ENCODE data around the gene SEC24B. TPM values are rescaled to one million over a fixed set of nuclear protein-coding genes. Genes with fewer than 3 reads are reported as not detected.

Gene SEC24B
- total RNA-seq, 1 experiment from 2014 or later = 21.7 TPM

DNA sequence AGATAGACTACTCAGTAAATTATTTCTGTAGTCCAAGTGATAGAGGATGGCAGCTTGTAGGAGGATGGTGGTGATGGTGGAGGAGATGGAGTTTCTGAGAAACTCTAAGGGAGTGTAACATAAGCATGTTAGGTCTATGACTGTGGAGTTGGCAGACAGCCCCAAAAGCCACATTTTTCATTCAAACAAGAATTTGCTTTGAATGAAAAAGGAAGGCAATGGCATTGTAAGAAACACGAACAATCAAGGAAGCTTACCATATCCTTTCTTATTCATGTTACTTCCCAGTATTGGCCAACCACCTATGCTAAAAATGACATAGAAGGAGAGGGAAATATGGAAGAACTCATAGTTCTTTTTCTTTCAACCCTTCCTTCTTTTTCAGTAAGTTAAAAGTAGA, 18.7 kb upstream of the SEC24B start:
- no peak overlapping the region for H3K4me3 ChIP-seq (ENCODE audit: insufficient read depth, low read depth, low read length)
- H3K36me3 ChIP-seq (replicated peaks; ENCODE audit: control insufficient read depth, insufficient read depth, low read length) = no peaks in the 10 kb centered on the region
- DNase-seq = no peak
- H3K27me3 ChIP-seq (ENCODE audit: control insufficient read depth, insufficient read depth, low read length) = no peaks in the 10 kb centered on the region

DNA sequence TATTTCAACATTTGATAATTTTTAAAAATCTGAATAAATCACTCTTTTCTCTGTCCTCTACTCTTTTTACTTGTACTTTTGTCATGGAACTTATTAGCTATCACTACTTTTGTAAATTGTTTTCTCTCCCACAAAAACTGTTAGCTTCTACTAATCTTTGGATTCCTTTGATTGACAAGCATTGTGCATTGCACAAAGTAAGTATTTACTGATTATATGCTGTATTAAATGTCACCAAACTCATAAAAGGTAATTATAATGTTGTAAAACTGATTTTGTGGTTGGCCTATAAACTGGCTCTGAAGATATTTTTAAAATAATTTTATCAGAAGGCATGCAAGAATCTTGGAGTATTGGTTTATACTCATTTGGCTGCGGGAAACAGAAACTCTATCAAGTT, 15.0 kb upstream of the SEC24B start:
- DNase-seq = no peak
- Histone ChIP-seq H3K36me3 (replicated peaks; ENCODE audit: control insufficient read depth, insufficient read depth, low read length) (no peaks in the 10 kb centered on the region), H3K4me3 (ENCODE audit: insufficient read depth, low read depth, low read length) (no peak overlapping the region), H3K27me3 (ENCODE audit: control insufficient read depth, insufficient read depth, low read length) (no peaks in the 10 kb centered on the region)

DNA sequence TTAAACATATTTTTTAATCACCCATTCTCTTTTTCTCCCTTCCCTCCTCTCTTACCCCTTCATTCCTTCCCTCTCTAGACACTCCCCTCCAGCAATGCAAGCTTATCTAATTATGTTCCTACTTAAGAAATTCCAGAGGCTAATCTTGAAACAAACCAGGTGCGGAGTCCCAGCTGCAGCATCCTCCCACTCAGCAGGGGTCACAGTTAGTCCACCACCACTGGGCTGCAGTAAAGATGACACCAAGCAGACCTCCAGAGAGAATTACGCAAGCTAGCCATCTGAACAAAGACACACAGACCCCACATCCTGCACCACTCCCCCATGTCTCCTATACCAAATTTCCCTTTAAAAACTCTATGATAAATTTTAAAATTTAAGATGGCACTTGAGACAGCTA, 13.9 kb upstream of the SEC24B start:
- Histone ChIP-seq H3K36me3 (replicated peaks; ENCODE audit: control insufficient read depth, insufficient read depth, low read length) (no peaks in the 10 kb centered on the region), H3K27me3 (ENCODE audit: control insufficient read depth, insufficient read depth, low read length) (no peaks in the 10 kb centered on the region), H3K4me3 (ENCODE audit: insufficient read depth, low read depth, low read length) (no peak overlapping the region)
- peak; percentile 43 for DNase-seq

DNA sequence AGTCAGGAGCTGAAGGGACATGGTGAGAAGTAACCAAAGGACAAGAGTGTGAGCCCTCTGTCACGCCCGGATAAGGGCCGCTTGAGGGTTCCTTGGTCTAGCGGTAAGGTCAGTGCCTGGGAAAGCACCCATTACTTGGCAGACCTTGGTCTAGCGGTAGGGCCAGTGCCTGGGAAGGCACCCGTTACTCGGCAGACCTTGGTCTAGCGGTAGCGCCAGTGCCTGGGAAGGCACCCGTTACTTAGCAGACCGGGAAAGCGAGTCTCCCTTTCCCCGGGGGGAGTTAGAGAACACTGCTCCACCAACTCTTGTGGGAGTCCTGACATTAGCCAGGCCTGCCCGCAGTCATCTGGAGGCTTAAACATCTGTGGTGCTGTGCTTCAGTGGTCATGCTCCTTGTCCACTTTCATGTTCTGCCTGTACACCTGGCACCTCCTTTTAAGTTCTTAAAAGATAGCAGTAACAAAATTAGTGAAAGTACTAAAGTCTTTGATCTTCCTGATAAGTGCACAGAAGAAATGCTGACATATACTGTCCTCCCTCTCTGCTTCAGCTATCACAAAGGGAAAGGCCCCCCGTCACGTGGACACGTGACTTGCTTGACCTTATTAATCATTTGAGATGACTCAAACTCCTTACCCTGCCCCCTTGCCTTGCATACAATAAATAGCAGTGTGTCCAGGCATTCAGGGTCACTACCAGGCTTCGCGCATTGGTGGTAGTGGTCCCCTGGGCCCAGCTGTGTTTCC, 9.3 kb upstream of the SEC24B start:
- Histone ChIP-seq H3K4me3 (ENCODE audit: insufficient read depth, low read depth, low read length) (no peak overlapping the region), H3K27me3 (ENCODE audit: control insufficient read depth, insufficient read depth, low read length) (no peaks in the 10 kb centered on the region), H3K36me3 (replicated peaks; ENCODE audit: control insufficient read depth, insufficient read depth, low read length) (no peaks in the 10 kb centered on the region)
- no peak for DNase-seq

DNA sequence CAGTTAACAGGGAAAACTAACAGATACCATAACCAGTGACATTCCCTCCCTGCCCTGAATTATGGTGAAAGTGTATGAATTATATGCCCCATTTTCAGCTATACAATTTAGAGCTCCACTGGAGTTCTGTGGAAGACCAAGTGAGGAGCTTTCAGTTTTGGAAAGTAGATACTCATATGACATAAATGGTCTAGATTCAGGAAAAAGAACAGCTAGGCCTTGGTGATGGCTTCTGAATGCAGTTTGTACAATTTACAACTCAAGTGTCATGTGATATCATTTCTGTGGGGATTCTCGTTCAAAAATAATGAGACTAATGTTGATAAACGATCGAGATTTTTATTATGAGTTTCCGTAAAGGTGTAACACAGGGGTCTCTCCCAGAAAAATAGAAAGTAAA, 8.2 kb upstream of the SEC24B start:
- H3K27me3 ChIP-seq (ENCODE audit: control insufficient read depth, insufficient read depth, low read length) = no peaks in the 10 kb centered on the region
- DNase-seq = no peak
- no peaks in the 10 kb centered on the region for H3K36me3 ChIP-seq (replicated peaks; ENCODE audit: control insufficient read depth, insufficient read depth, low read length)

DNA sequence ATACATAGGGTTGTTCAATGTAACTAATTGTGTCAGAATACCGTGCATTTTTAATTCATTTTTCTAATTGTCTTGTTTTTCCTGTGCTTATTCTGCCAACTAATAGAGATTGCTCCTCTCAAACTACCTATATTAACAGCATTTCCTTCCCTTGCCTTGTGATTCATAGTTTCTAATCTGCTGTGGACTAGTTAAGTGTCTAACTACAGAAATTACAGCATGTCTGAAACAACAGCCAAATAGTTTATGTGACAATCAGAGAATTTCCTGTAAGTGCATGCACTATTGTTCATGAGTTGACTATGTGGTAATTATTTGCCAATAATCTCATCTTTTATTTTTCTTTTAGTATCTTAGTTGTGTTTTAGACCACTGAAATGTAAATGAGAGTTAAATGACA, 4.1 kb upstream of the SEC24B start:
- H3K27me3 ChIP-seq (ENCODE audit: control insufficient read depth, insufficient read depth, low read length) = no peaks in the 10 kb centered on the region
- H3K4me3 ChIP-seq (ENCODE audit: insufficient read depth, low read depth, low read length) = no peak overlapping the region
- H3K36me3 ChIP-seq (replicated peaks; ENCODE audit: control insufficient read depth, insufficient read depth, low read length) = no peaks in the 10 kb centered on the region
- DNase-seq = no peak

More for the DNA sequence above, 8.2 kb upstream of the SEC24B start:
- H3K4me3 ChIP-seq (ENCODE audit: insufficient read depth, low read depth, low read length) = no peak overlapping the region

DNA sequence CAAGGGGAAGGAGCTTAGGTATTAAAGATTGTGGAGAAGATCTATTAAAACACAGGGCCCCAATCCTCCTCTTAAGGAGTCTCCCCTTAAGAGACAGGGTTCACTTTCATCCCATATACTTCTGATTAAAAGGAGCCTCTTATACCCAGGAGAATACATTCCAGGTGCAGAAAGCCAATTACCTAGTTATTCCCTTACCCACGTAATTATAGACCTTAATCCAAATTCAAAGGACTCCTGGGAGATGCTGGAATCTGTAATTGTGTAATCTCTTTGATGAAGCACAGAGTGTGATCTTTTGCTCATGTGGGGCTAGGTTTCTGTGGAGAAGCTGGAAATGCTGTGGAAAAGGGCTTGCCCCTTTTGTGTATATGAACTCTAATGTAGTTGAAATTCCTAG, 1.4 kb upstream of the SEC24B start:
- no peak overlapping the region for H3K4me3 ChIP-seq (ENCODE audit: insufficient read depth, low read depth, low read length)
- no peaks in the 10 kb centered on the region for H3K27me3 ChIP-seq (ENCODE audit: control insufficient read depth, insufficient read depth, low read length)
- H3K36me3 ChIP-seq (replicated peaks; ENCODE audit: control insufficient read depth, insufficient read depth, low read length) = no peaks in the 10 kb centered on the region
- DNase-seq = no peak

DNA sequence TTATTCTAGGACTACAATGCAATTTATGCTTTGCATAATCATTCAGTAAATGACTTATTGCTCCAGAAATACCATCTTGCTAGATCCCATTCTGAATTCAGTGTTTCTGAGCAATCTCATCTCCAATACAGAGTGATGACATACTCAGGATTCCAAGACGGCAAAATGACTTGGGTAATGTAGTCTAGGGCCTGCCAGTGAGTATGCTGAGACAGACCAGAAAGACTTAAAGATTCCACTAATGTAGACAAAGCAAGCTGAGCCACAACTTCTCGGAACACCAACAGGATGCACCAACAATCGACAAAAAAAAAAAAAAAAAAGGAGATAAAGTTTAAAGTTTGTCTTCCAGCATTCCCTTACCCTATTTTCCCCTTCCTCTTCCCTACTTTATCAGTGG, 919 bp upstream of the SEC24B start:
- no peaks in the 10 kb centered on the region for H3K27me3 ChIP-seq (ENCODE audit: control insufficient read depth, insufficient read depth, low read length)
- DNase-seq = no peak
- no peaks in the 10 kb centered on the region for H3K36me3 ChIP-seq (replicated peaks; ENCODE audit: control insufficient read depth, insufficient read depth, low read length)

DNA sequence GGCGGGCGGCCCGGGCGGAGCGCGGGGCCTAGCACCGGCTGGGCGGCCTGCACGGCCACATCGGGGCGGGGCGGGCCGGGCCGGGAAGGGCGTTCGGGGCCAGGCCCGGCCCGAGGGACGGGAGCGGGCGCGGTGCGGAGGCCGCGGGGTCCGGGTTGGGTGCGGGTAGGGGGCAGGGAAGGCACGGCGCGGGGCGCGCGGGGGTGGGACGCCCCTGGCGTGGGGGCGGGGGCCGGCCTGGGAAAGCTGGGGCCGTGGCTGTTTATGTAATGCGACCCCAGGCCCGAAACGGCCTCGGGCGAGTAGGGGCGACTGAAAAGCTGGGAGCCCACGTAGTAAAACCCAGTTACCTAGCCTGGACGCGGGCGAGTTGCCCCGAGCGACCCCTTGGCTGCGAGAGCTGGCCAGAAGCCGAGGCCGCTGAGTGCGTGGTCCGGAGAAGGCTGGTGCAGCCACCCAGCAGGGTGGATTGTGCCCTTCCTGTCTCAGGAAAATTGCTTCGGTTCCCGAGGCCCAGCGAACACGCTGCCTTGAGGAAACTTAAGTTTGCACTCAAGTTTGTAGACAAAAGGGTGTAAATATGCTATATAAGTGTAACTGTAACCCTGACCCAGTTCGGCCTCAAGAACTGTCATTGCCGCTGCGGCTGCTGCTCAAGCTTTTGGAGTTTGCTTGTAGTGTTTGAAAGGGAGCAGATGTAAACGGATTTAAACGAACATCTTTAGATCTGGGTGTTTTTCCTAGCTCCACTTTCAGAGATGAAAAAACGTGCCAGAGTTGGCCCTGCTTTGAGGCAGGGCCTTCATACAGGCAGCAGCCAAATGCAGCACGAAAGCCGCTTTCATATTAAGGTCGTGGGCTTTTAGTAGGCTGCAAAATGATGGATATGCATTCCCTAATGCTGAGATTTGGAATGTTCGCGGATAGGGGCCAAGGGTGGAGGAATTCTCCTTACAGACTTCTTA, 674 bp downstream of the SEC24B start:
- peak overlapping the region; percentile 76 for H3K4me3 ChIP-seq (ENCODE audit: insufficient read depth, low read depth, low read length)
- no peak for DNase-seq
- no peaks in the 10 kb centered on the region for H3K27me3 ChIP-seq (ENCODE audit: control insufficient read depth, insufficient read depth, low read length)
- H3K36me3 ChIP-seq (replicated peaks; ENCODE audit: control insufficient read depth, insufficient read depth, low read length) = no peaks in the 10 kb centered on the region

More for the DNA sequence above, 919 bp upstream of the SEC24B start:
- H3K4me3 ChIP-seq (ENCODE audit: insufficient read depth, low read depth, low read length) = peak overlapping the region; percentile 76

DNA sequence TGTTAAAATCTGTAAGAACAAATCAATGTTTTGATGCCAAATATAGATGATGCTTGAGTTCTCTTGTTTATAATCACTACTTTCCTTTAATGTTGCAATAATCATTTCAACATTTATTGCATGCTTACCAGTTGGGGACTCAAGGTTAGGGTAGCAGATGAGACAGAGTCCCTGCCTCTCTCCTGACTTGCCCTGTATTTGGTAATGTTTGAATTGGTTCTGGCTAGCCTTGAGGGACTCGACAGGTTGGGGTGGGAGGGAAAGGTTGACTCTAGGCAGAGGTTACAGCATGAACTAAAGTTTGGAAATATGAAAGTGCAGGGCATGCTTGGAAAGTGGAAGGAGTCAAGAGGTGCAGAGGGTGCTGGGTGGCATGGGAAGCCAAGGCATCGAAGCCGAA, 2.0 kb downstream of the SEC24B start:
- H3K27me3 ChIP-seq (ENCODE audit: control insufficient read depth, insufficient read depth, low read length) = no peaks in the 10 kb centered on the region
- DNase-seq = no peak
- no peaks in the 10 kb centered on the region for H3K36me3 ChIP-seq (replicated peaks; ENCODE audit: control insufficient read depth, insufficient read depth, low read length)
- H3K4me3 ChIP-seq (ENCODE audit: insufficient read depth, low read depth, low read length) = no peak overlapping the region

DNA sequence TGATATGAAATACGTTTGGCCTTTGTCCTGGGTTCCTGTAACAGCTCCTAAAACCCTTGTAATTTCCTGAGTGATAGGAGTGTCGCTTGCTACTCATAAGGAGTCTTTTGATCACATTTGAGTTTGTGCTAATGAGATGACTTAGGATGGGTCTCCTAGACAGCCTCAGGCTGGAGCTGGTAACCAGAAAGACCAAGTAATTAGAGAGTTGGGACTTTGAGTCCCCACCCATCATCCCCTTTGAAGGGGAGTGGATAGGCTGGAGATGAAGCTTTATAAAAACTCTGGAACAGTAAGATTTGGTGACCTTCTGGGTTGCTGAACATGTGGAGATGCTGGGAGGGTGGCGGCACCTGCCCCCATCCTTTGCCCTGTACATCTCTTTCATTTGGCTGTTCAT, 2.9 kb downstream of the SEC24B start:
- Histone ChIP-seq H3K4me3 (ENCODE audit: insufficient read depth, low read depth, low read length) (no peak overlapping the region), H3K36me3 (replicated peaks; ENCODE audit: control insufficient read depth, insufficient read depth, low read length) (no peaks in the 10 kb centered on the region)
- DNase-seq = no peak

DNA sequence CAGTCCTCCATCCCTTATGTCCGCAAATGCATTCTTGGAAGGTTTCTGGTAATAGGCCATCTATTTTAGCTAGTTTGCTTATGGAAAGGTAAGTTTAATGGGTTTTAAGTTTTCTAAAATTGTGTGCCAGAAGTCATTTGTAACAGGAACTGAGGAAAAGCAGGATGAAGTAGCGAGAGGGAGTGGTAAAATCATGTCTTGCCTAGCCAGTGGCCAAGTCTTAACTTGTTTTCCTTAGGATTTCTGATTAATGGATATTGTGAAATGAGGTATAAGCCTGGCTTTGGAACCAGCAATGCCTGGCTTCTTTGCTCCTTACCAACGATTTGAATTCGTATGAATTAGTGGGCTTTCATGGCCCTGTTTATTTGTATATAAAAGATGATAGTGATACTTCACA, 7.3 kb downstream of the SEC24B start:
- Histone ChIP-seq H3K36me3 (replicated peaks; ENCODE audit: control insufficient read depth, insufficient read depth, low read length) (no peaks in the 10 kb centered on the region), H3K4me3 (ENCODE audit: insufficient read depth, low read depth, low read length) (no peak overlapping the region), H3K27me3 (ENCODE audit: control insufficient read depth, insufficient read depth, low read length) (no peaks in the 10 kb centered on the region)
- no peak for DNase-seq

More for the DNA sequence above, 2.9 kb downstream of the SEC24B start:
- no peaks in the 10 kb centered on the region for H3K27me3 ChIP-seq (ENCODE audit: control insufficient read depth, insufficient read depth, low read length)

DNA sequence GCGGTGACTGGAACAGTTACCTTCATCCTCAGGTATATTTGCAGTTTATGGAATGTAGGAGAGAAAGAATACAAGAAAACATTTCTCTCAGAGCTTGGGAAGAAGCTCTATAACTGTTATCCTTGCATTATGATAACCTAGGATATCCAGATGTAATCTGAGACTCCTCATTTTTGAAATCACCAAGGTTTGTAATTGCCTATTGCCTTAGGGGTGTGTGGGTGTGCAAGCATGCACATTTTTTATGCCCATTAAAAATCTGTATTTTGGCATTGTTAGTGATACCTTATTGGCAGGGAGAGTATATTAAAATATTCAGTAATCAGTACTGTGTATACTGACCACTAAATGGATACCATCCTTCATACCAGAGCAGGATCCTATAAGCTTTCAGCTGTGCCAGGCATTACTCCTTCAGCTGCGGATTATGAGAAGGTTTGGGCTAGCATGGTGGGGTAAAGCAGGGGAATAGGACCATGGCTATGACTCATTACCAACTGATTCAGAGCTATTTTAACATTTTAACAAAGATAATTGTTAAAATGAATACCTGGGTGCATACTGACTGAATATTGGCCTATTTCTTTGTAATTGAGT, 8.3 kb downstream of the SEC24B start:
- no peaks in the 10 kb centered on the region for H3K27me3 ChIP-seq (ENCODE audit: control insufficient read depth, insufficient read depth, low read length)
- H3K4me3 ChIP-seq (ENCODE audit: insufficient read depth, low read depth, low read length) = no peak overlapping the region
- no peak for DNase-seq
- H3K36me3 ChIP-seq (replicated peaks; ENCODE audit: control insufficient read depth, insufficient read depth, low read length) = no peaks in the 10 kb centered on the region; the same call in 1 of the 2 replicates

DNA sequence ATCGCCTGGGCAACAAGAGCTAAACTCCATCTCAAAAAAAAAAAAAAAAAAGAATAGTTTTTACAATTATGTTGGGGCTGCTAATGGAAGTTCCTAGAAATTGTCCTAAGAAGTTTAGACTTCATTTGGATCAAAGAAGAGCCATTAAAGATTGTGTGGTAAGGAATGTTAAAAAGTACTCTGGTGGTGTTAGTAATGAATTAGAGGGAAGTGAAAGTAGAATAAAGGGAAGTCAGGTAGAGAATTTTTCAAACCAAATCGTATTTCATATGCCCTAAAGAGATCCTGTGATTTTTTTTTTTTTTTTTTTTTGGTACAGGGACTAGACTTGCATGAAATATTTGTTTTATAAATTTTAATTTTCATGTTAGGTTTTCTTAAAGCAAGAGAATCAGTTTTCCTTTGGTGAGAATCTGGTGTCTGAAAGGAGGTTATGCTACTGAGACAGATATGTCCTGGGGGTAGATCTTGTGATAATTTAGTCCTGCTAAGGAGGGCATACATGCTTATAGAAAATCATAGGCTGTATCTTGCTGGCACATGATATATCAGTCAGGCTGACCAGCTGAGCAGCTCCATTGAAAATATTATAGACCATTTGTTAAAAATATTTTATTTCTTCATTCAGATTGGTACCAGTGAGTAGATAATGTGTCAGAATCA, 10.7 kb downstream of the SEC24B start:
- no peaks in the 10 kb centered on the region; the same call in 1 of the 2 replicates for H3K36me3 ChIP-seq (replicated peaks; ENCODE audit: control insufficient read depth, insufficient read depth, low read length)
- no peak overlapping the region for H3K4me3 ChIP-seq (ENCODE audit: insufficient read depth, low read depth, low read length)
- no peak for DNase-seq
- H3K27me3 ChIP-seq (ENCODE audit: control insufficient read depth, insufficient read depth, low read length) = no peaks in the 10 kb centered on the region

All from H7 (cell line).